COLO668 (cell line): ENCODE data around the gene TNFSF13.

ENCODE experiments used
- DNase-seq: peaks from one replicate; lab custom pipeline; 2025; ENCODE audit not compliant: unreplicated experiment; lab: John Stamatoyannopoulos, UW

TNFSF13 gene

GRCh38 chr17:7558544-7559319, at the start of gene TNFSF13:
TSS of gene TNFSF13 (plus strand) at chr17:7558750. CDS start at chr17:7559040, 290 bp downstream.
- peak; percentile 45 for DNase-seq

GRCh38 chr17:7508846-7509245, 49.7 kb upstream of the TNFSF13 start:
- no peak for DNase-seq

- no peak for DNase-seq
Observed at GRCh38 chr17:7509937-7510336, 48.6 kb upstream of the TNFSF13 start.

GRCh38 chr17:7511108-7511507, 47.4 kb upstream of the TNFSF13 start:
- no peak for DNase-seq

GRCh38 chr17:7512105-7512504, 46.4 kb upstream of the TNFSF13 start:
- DNase-seq = no peak

- no peak for DNase-seq
Observed at GRCh38 chr17:7512824-7513540, 45.6 kb upstream of the TNFSF13 start.

- DNase-seq = no peak
Observed at GRCh38 chr17:7513850-7514419, 44.6 kb upstream of the TNFSF13 start.

GRCh38 chr17:7515911-7516610, 42.5 kb upstream of the TNFSF13 start:
- DNase-seq = no peak

GRCh38 chr17:7523033-7523432, 35.5 kb upstream of the TNFSF13 start:
- DNase-seq = peak; percentile 2

- DNase-seq = no peak
Observed at GRCh38 chr17:7528842-7529241, 29.7 kb upstream of the TNFSF13 start.

GRCh38 chr17:7530023-7530900, 28.3 kb upstream of the TNFSF13 start:
- DNase-seq = no peak

GRCh38 chr17:7538050-7538449, 20.5 kb upstream of the TNFSF13 start:
- no peak for DNase-seq

GRCh38 chr17:7538891-7539545, 19.5 kb upstream of the TNFSF13 start:
- no peak for DNase-seq

GRCh38 chr17:7541074-7541621, 17.4 kb upstream of the TNFSF13 start:
- DNase-seq = no peak

- no peak for DNase-seq
Observed at GRCh38 chr17:7544911-7545310, 13.6 kb upstream of the TNFSF13 start.

GRCh38 chr17:7548585-7549400, 9.8 kb upstream of the TNFSF13 start, which contains the start of gene TNFSF12:
TSS of gene TNFSF12 (plus strand) at chr17:7549058. CDS start at chr17:7549154, 96 bp downstream.
- DNase-seq = no peak

- DNase-seq = peak; percentile 1
Observed at GRCh38 chr17:7549401-7550055, 9.0 kb upstream of the TNFSF13 start.

GRCh38 chr17:7550344-7550743, 8.2 kb upstream of the TNFSF13 start:
- no peak for DNase-seq
